ENCODE data around the gene GBP3.
"Not testable (repeated sequence)": the region's sequence is repeated elsewhere in the genome, so short reads cannot be mapped to it uniquely, and the experiment has no call there.

Gene GBP3

DNA sequence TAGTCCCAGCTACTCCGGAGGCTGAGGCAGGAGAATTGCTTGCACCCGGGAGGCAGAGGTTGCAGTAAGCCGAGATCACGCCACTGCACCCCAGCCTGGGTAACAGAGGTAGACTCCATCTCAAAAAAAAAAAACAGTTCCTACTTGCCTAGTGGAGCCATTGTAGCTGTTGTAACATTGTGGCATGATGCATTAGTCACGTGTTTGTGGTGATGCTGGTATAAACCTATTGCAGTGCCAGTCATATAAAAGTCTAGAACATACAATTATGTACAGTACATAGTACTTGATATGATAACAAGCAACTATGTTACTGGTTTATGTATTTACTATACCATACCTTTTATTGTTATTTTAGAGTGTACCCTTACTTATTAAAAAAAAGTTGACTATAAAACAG, 46.4 kb downstream of the GBP3 start:
- no peak for DNase-seq (ENCODE audit: low read depth, low spot score)

DNA sequence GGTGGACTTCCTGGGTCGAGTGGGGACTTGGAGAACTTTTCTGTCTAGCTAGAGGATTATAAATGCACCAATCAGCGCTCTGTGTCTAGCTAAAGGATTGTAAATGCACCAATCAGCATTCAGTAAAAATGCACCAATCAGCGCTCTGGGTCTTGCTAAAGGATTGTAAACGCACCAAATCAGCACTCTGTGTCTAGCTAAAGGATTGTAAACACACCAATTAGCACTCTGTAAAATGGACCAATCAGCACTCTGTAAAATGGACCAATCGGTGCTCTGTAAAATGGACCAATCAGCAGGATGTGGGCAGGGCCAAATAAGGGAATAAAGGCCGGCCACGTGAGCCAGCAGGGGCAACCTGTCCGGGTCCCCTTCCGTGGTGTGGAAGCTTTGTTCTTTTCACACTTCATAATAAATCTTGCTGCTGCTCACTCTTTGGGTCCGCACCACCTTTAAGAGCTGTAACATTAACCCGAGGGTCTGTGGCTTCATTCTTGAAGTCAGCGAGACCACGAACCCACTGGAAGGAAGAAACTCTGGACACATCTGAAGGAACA, 48.0 kb downstream of the GBP3 start:
- DNase-seq (ENCODE audit: low read depth, low spot score): not testable (repeated sequence)

GRCh38 chr1:88973520-88974137, 49.0 kb downstream of the GBP3 start:
- no peak for DNase-seq (ENCODE audit: low read depth, low spot score)

- no peak for DNase-seq (ENCODE audit: low read depth, low spot score)
Observed at GRCh38 chr1:88961647-88962275, 60.9 kb downstream of the GBP3 start.

- DNase-seq (ENCODE audit: low read depth, low spot score): no peak
Observed at GRCh38 chr1:88961081-88961480, 61.6 kb downstream of the GBP3 start.

All from activated CD4-positive, CD25-positive, alpha-beta regulatory T cell treated with anti-CD3 and anti-CD28 coated beads, Interleukin-2, amount 50 U/mL, for 16 hours (primary cell).